ENCODE results near the gene TKTL2. TPM values are rescaled to one million over a fixed set of nuclear protein-coding genes. Genes with fewer than 3 reads are reported as not detected.

Gene TKTL2
- total RNA-seq, 2 donors from 2014 or later: not detected

DNA sequence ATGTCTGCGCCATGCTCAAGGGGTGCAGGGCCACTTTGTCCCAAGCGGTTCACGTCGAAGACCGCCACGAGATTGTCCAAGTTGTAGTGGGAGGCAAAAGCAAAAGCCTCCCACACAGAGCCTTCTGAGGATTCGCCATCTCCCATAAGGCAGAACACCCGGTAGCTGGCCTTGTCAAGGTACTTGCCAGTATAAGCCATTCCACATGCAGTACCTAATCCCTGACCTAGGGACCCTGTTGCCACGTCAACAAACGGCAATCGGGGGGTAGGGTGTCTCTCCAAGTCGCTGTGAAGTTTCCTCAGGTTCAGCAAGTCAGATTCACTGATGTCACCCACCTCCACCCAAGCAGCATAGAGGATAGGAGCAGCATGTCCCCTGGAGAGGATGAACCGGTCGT is 424 bp downstream of the TKTL2 start:
- no peak overlapping the region for H3K9ac ChIP-seq (ENCODE audit: extremely low read depth, low read length, poor library complexity, severe bottlenecking)
- no peaks in the 10 kb centered on the region for H3K4me1 ChIP-seq (ENCODE audit: control insufficient read depth, insufficient read depth, low read length)
- peak; percentile 48 for DNase-seq
- H3K4me3 ChIP-seq (ENCODE audit: low read length): no peak overlapping the region
- no peak overlapping the region for H3K27ac Mint-ChIP-seq
- no peaks in the 10 kb centered on the region for H3K27me3 ChIP-seq (ENCODE audit: control insufficient read depth, insufficient read depth, low read length, poor library complexity, severe bottlenecking)
- H3K4me3 Mint-ChIP-seq: no peak overlapping the region
- H3K4me1 Mint-ChIP-seq: no peaks in the 10 kb centered on the region
- H3K36me3 ChIP-seq (ENCODE audit: control insufficient read depth, insufficient read depth, low read length): no peaks in the 10 kb centered on the region
- TF ChIP-seq CTCF (conservative IDR thresholded peaks at IDR 0.05): no peak
- WGBS, 2 experiments (ENCODE audit: insufficient coverage in 1 of 2, insufficient read length in 1 of 2): 94 to 100% methylated on average over 7 to 14 of the region's 14 CpGs
- no peaks in the 10 kb centered on the region for H3K36me3 Mint-ChIP-seq (ENCODE audit: low read depth)
- H3K9me3 ChIP-seq (ENCODE audit: control insufficient read depth, low read length): no peaks in the 10 kb centered on the region
- no peak overlapping the region for H3K27ac ChIP-seq (ENCODE audit: low read depth, low read length)
- no peaks in the 10 kb centered on the region for H3K27me3 Mint-ChIP-seq (ENCODE audit: insufficient read depth)
- no peaks in the 10 kb centered on the region for H3K9me3 Mint-ChIP-seq

DNA sequence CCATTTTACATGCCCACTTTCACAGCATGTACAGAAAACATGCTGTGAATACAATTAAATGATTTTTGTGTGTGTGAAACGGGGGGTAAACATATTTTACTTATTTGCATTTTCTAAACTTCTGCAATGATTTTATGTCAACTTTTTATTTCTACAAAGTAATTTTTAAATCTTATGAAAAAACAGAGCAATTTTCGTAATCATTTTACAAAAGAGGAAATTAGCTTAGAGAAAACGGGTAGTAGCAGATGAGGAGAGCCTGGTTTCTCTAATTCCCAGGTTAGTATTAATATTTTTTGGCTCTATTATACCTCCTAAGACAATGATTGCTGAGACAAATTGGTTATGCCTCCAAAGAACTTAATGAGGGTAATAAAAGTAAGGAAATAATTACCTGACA is 3.2 kb downstream of the TKTL2 start:
- Histone ChIP-seq H3K27me3 (ENCODE audit: control insufficient read depth, insufficient read depth, low read length, poor library complexity, severe bottlenecking) (no peaks in the 10 kb centered on the region), H3K36me3 (ENCODE audit: control insufficient read depth, insufficient read depth, low read length) (no peaks in the 10 kb centered on the region), H3K9me3 (ENCODE audit: control insufficient read depth, low read length) (no peaks in the 10 kb centered on the region), H3K27ac (ENCODE audit: low read depth, low read length) (no peak overlapping the region), H3K4me3 (ENCODE audit: low read length) (no peak overlapping the region), H3K9ac (ENCODE audit: extremely low read depth, low read length, poor library complexity, severe bottlenecking) (no peak overlapping the region), H3K4me1 (ENCODE audit: control insufficient read depth, insufficient read depth, low read length) (no peaks in the 10 kb centered on the region)
- Mint-ChIP-seq H3K36me3 (ENCODE audit: low read depth) (no peaks in the 10 kb centered on the region), H3K27ac (no peak overlapping the region), H3K4me3 (no peak overlapping the region), H3K4me1 (no peaks in the 10 kb centered on the region), H3K27me3 (ENCODE audit: insufficient read depth) (no peaks in the 10 kb centered on the region), H3K9me3 (no peaks in the 10 kb centered on the region)
- 94% methylated on average over 2 of the region's 3 CpGs; no CpG with 5 or more reads in 1 of the 2 experiments for WGBS, 2 experiments (ENCODE audit: insufficient coverage in 1 of 2, insufficient read length in 1 of 2)
- DNase-seq: no peak
- no peak for TF ChIP-seq CTCF (conservative IDR thresholded peaks at IDR 0.05)

DNA sequence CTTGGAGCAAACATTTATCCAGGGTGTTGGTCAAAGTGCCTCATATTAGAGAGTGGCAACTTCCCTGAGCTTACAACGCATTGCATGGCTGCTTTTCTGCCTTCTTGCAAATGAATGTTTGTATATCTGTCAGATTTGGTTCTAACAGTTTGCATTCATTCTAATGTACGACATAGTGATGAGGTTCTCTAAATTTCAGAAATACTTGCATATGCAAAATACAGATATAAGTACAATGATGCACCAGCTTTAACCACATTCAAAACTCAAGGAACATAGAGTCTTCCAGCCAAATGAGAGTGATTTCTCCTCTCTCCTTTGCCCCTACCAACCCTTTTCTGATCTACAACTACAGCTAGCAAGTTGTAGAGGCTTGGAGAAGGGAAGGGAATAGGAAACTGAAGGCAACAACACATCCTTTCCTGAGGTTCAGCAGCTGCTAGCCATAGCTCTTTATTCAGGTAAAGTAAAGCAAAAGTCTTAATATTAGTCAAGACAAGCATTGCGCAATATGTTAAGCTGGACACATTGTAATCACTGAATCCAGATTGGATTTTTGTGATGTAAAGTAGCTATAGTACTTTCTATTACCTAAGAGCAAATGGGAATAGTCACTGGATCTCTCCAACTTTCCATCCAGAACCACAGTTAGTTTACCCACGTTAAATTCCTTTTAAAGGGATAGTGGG is 6.3 kb downstream of the TKTL2 start:
- no peak for TF ChIP-seq CTCF (conservative IDR thresholded peaks at IDR 0.05)
- H3K36me3 Mint-ChIP-seq (ENCODE audit: low read depth): no peaks in the 10 kb centered on the region
- 94 to 100% methylated on average over 2 to 4 of the region's 4 CpGs for WGBS, 2 experiments (ENCODE audit: insufficient coverage in 1 of 2, insufficient read length in 1 of 2)
- no peaks in the 10 kb centered on the region for H3K4me1 Mint-ChIP-seq
- H3K36me3 ChIP-seq (ENCODE audit: control insufficient read depth, insufficient read depth, low read length): no peaks in the 10 kb centered on the region
- DNase-seq: no peak
- H3K27me3 ChIP-seq (ENCODE audit: control insufficient read depth, insufficient read depth, low read length, poor library complexity, severe bottlenecking): no peaks in the 10 kb centered on the region
- no peak overlapping the region for H3K27ac Mint-ChIP-seq
- no peaks in the 10 kb centered on the region for H3K4me1 ChIP-seq (ENCODE audit: control insufficient read depth, insufficient read depth, low read length)
- H3K27ac ChIP-seq (ENCODE audit: low read depth, low read length): no peak overlapping the region
- no peaks in the 10 kb centered on the region for H3K27me3 Mint-ChIP-seq (ENCODE audit: insufficient read depth)
- H3K4me3 ChIP-seq (ENCODE audit: low read length): no peak overlapping the region
- H3K9ac ChIP-seq (ENCODE audit: extremely low read depth, low read length, poor library complexity, severe bottlenecking): no peak overlapping the region
- H3K9me3 ChIP-seq (ENCODE audit: control insufficient read depth, low read length): no peaks in the 10 kb centered on the region
- H3K9me3 Mint-ChIP-seq: no peaks in the 10 kb centered on the region
- H3K4me3 Mint-ChIP-seq: no peak overlapping the region

Measured in endodermal cell (in vitro differentiated cells).